Heart left ventricle (tissue), 16 donors: ENCODE results near the gene DSCAML1. TPM values are rescaled to one million over a fixed set of nuclear protein-coding genes. Genes with fewer than 3 reads are reported as not detected.

Source experiments
- ATAC-seq, 4 donors: fragments of 200-7000 bp; cut with Tn5 transposase; one replicate each; pipeline ENCODE4 v1.9.1; 2020 to 2022; ENCODE audit warnings: moderate library complexity in 4 of 4, mild to moderate bottlenecking in 3 of 4, moderate number of reproducible peaks in 1 of 4
- DNase-seq, 5 donors: peaks; one replicate each; pipeline ENCODE4 v3.0.0-alpha.2; 2020
- H3K27ac ChIP-seq, 12 donors: fragments of 200-600 bp; sonication (generic) in 4 of 12; one replicate each; pipeline versions ENCODE4 v1.5.0 to v1.8.0; 2016 to 2022; ENCODE audit warnings: mild to moderate bottlenecking in 2 of 12
- H3K27me3 ChIP-seq, 9 donors: fragments of 200-600 bp; sonication (generic) in 2 of 9; one replicate each; pipeline versions ENCODE4 v1.5.1 to v1.8.0; 2016 to 2022; ENCODE audit warnings: mild to moderate bottlenecking in 3 of 9
- H3K36me3 ChIP-seq, 9 donors: fragments of 200-600 bp; sonication (generic) in 2 of 9; one replicate each; pipeline versions ENCODE4 v1.5.0 to v1.8.0; 2018 to 2022; ENCODE audit warnings: mild to moderate bottlenecking in 2 of 9
- H3K4me1 ChIP-seq, 12 donors: fragments of 200-600 bp; sonication (generic) in 4 of 12; one replicate each; pipeline versions ENCODE4 v1.5.0 to v1.8.0; 2016 to 2022; ENCODE audit warnings: mild to moderate bottlenecking in 3 of 12
- H3K4me3 ChIP-seq, 12 donors: fragments of 200-600 bp; sonication (generic) in 4 of 12; one replicate each; pipeline versions ENCODE4 v1.5.0 to v1.8.0; 2017 to 2022; ENCODE audit warnings: mild to moderate bottlenecking in 9 of 12, moderate library complexity in 4 of 12
- H3K9me3 ChIP-seq, 12 donors: fragments of 200-600 bp; sonication (generic) in 4 of 12; one replicate each; pipeline versions ENCODE4 v1.5.0 to v1.8.0; 2016 to 2022; ENCODE audit warnings: mild to moderate bottlenecking in 1 of 12
- CTCF ChIP-seq, 12 donors: fragments of 200-600 bp; sonication (generic) in 4 of 12; IDR thresholded peaks; one replicate each; pipeline versions ENCODE4 v1.5.0 to v1.8.0; 2018 to 2022; ENCODE audit warnings: antibody characterized with exemption in 12 of 12, mild to moderate bottlenecking in 5 of 12
- POLR2A ChIP-seq, 2 donors: fragments of 450-650 bp; IDR thresholded peaks; one replicate each; pipeline ENCODE4 v1.6.1; 2017; ENCODE audit warnings: antibody characterized with exemption in 2 of 2, mild to moderate bottlenecking in 2 of 2, moderate library complexity in 2 of 2
- WGBS, 4 donors: extraction: QIAGEN DNeasy Blood & Tissue Kit in 2 of 4; methylation state at CpG; one replicate each; pipeline versions ENCODE4 v1.1.5 to v1.1.7; 2013 to 2018; 5-methylcytosine and 5-hydroxymethylcytosine counted together
- intact Hi-C, 10 donors: fragments of 100-400 bp; cut with DNase I; formaldehyde crosslinking; loops; one replicate each; pipeline versions ENCODE4 v1.11.1 to v1.14.2; 2022
- polyA plus RNA-seq, 2 donors: library from polyadenylated mRNA; stranded (reverse); fragments of 200-250 nt; gene quantifications; one replicate each; pipeline ENCODE4 v1.2.3, GENCODE V29; 2013
- total RNA-seq, 9 donors: library from RNA; depleted of rRNA in 2 of 9; stranded (reverse); fragments of >200 nt in 2 of 9; fragmentation: NEBNext Ultra II Directional in 3 of 9; extraction: Animal tissue kit (Norgen Biotek cat#: 25700) in 3 of 9; gene quantifications; one replicate each; pipeline versions ENCODE4 v1.1.0 to v1.2.4, GENCODE V29; 2016 to 2023
- donor health status: ischemic (EF 13 %, LVEDD 7.1; RV severe dilation, severe dysfunction).
- donor health status: healthy with polysubstance abuse.
- donor health status: DM: no; HTN: yes; CAD: no.
- donor health status: DM: no; HTN: no; CAD: no.
- donor health status: ischemic (EF 25% LVEDD 6.9; RV normal size, moderate dysfunction).
- donor health status: ischemic (EF 25% LVEDD 5.7; RV mildly dilated, moderate dysfunction).
- donor health status: healthy.
- donor health status: DM: yes; HTN: yes; CAD: no.
- donor health status: ischemic (EF 35%, LVEDD 5.7; RV mildly dilated, moderate dysfunction).
- donor health status: nonischemic (EF 11% LVEDD 7.7; RV severe dilation, severe dysfunction).
- donor health status: DM: yes; HTN: yes; CAD: no.
- donor health status: PGD.
- donor health status: ischemic (EF 29% LVEDD 5.4; RV normal size, mild dysfunction).
- donor health status: nonischemic (EF 23%, LVEDD 6.1; RV moderate dilation, normal function).

Gene DSCAML1
- total and polyA plus RNA-seq, 11 donors: 0.05 to 1.7 (median 0.76) TPM

- Histone ChIP-seq H3K9me3 (no peaks in the 10 kb centered on the region), H3K27me3 (peaks cover 0 to 7% (median 0%) of the 10 kb centered on the region in 9 donors), H3K4me3 (no peak overlapping the region), H3K4me1 (no peaks in the 10 kb centered on the region), H3K27ac (no peak overlapping the region), H3K36me3 (no peaks in the 10 kb centered on the region)
- 85 to 94% (median 89%) methylated on average over 9 to 10 of the region's 10 CpGs for WGBS, 4 donors
- no peak for TF ChIP-seq CTCF (IDR thresholded peaks at IDR 0.05)
- DNase-seq (no peak), ATAC-seq (no peak)
- intact Hi-C loops: no loop called here
Measured at GRCh38 chr11:117593065-117593464, 204.0 kb downstream of the DSCAML1 start.

GRCh38 chr11:117591316-117592039 lies 205.5 kb downstream of the DSCAML1 start:
- H3K27me3 ChIP-seq: peaks cover 0 to 7% (median 0%) of the 10 kb centered on the region in 9 donors
- DNase-seq: no peak
- H3K36me3 ChIP-seq: no peaks in the 10 kb centered on the region
- no peaks in the 10 kb centered on the region for H3K4me1 ChIP-seq
- H3K27ac ChIP-seq: no peak overlapping the region
- intact Hi-C loops: no loop called here
- H3K9me3 ChIP-seq: no peaks in the 10 kb centered on the region
- no peak overlapping the region for H3K4me3 ChIP-seq
- WGBS, 4 donors: 84 to 90% (median 85%) methylated on average over 16 of the region's 16 CpGs
- no peak for ATAC-seq
- TF ChIP-seq CTCF (IDR thresholded peaks at IDR 0.05) (no peak), POLR2A (IDR thresholded peaks at IDR 0.05) (no peak)

- Histone ChIP-seq H3K36me3 (no peaks in the 10 kb centered on the region), H3K4me3 (no peak overlapping the region), H3K9me3 (no peaks in the 10 kb centered on the region), H3K4me1 (no peaks in the 10 kb centered on the region), H3K27ac (no peak overlapping the region), H3K27me3 (peaks cover 0 to 7% (median 0%) of the 10 kb centered on the region in 9 donors)
- no peak for ATAC-seq
- 81 to 96% (median 89%) methylated on average over 11 of the region's 11 CpGs for WGBS, 4 donors
- intact Hi-C loops: no loop called here
- TF ChIP-seq POLR2A (IDR thresholded peaks at IDR 0.05): no peak
- TF ChIP-seq CTCF (IDR thresholded peaks at IDR 0.05): no peak
- DNase-seq: no peak
Measured at GRCh38 chr11:117589063-117589462, 208.0 kb downstream of the DSCAML1 start.

- no peak for DNase-seq
- TF ChIP-seq CTCF (IDR thresholded peaks at IDR 0.05) (no peak), POLR2A (IDR thresholded peaks at IDR 0.05) (no peak)
- Histone ChIP-seq H3K36me3 (no peaks in the 10 kb centered on the region), H3K27ac (no peak overlapping the region), H3K27me3 (peaks cover 0 to 7% (median 0%) of the 10 kb centered on the region in 9 donors), H3K4me3 (no peak overlapping the region), H3K4me1 (no peaks in the 10 kb centered on the region), H3K9me3 (no peaks in the 10 kb centered on the region)
- 58 to 68% (median 63%) methylated on average over 12 to 14 of the region's 14 CpGs for WGBS, 4 donors
- ATAC-seq: no peak
- intact Hi-C loops: no loop called here
Measured at GRCh38 chr11:117588166-117588810, 208.7 kb downstream of the DSCAML1 start.
